Tibial nerve (tissue), 4 donors: ENCODE measurements around the gene PGBD5. TPM values are rescaled to one million over a fixed set of nuclear protein-coding genes. Genes with fewer than 3 reads are reported as not detected.

Source experiments
- DNase-seq, 2 donors: peaks; one replicate each; pipeline ENCODE4 v3.0.0-alpha.2; 2019; ENCODE audit warnings: low spot score in 2 of 2
- H3K27ac ChIP-seq, 4 donors: fragments of 200-600 bp; sonication (generic) in 3 of 4; one replicate each; pipeline ENCODE4 v1.5.1; 2017 to 2019; ENCODE audit warnings: mild to moderate bottlenecking in 1 of 4
- H3K27me3 ChIP-seq, 2 donors: fragments of 200-600 bp; sonication (generic) in 1 of 2; one replicate each; pipeline versions ENCODE4 v1.5.1 to v1.6.0; 2017 to 2019
- H3K36me3 ChIP-seq, 3 donors: fragments of 200-600 bp; sonication (generic); one replicate each; pipeline ENCODE4 v1.5.1; 2018 to 2019
- H3K4me1 ChIP-seq, 4 donors: fragments of 200-600 bp; sonication (generic) in 3 of 4; one replicate each; pipeline ENCODE4 v1.5.1; 2017 to 2019
- H3K4me3 ChIP-seq, 4 donors: fragments of 200-600 bp; sonication (generic) in 3 of 4; one replicate each; pipeline ENCODE4 v1.5.1; 2017 to 2019; ENCODE audit warnings: mild to moderate bottlenecking in 1 of 4, moderate library complexity in 1 of 4
- H3K9me3 ChIP-seq, 4 donors: fragments of 200-600 bp; sonication (generic) in 3 of 4; one replicate each; pipeline ENCODE4 v1.5.1; 2017 to 2019
- CTCF ChIP-seq, 5 experiments: fragments of 200-600 bp in 3 of 5; fragments of 450-650 bp in 2 of 5; sonication (generic) in 3 of 5; IDR thresholded peaks; one replicate each; pipeline ENCODE4 v1.5.1; 2016 to 2019; ENCODE audit warnings: antibody characterized with exemption in 5 of 5, mild to moderate bottlenecking in 3 of 5, moderate library complexity in 2 of 5
- EP300 ChIP-seq, 2 donors: sonication (generic); formaldehyde crosslinking; IDR thresholded peaks; one replicate each; pipeline ENCODE4 v1.6.1; 2017; ENCODE audit warnings: antibody characterized with exemption in 2 of 2, mild to moderate bottlenecking in 1 of 2
- POLR2A ChIP-seq, 2 donors: fragments of 450-650 bp; IDR thresholded peaks; one replicate each; pipeline ENCODE4 v1.6.1; 2017; ENCODE audit warnings: antibody characterized with exemption in 2 of 2, mild to moderate bottlenecking in 2 of 2, moderate library complexity in 2 of 2
- WGBS, 2 donors: methylation state at CpG; one replicate each; pipeline ENCODE4 v1.1.5; 2018; 5-methylcytosine and 5-hydroxymethylcytosine counted together
- total RNA-seq, 4 donors: library from RNA; depleted of rRNA; stranded (reverse); fragments of >200 nt; gene quantifications; one replicate each; pipeline ENCODE4 v1.1.0, GENCODE V29; 2016

The PGBD5 gene
- total RNA-seq, 4 donors from 2014 or later: 1.4 to 5.1 (median 2.2) TPM

- TF ChIP-seq EP300 (IDR thresholded peaks at IDR 0.05): no peak
- Histone ChIP-seq H3K27me3 (no peaks in the 10 kb centered on the region), H3K9me3 (no peaks in the 10 kb centered on the region), H3K36me3 (no peaks in the 10 kb centered on the region), H3K27ac (no peak overlapping the region), H3K4me3 (no peak overlapping the region), H3K4me1 (no peaks in the 10 kb centered on the region)
- no peak for DNase-seq
- 82 to 87% methylated on average over 15 of the region's 15 CpGs for WGBS, 2 donors
These were observed 103.7 kb downstream of the PGBD5 start for GRCh38 chr1:230322421-230322756.

- no peaks in the 10 kb centered on the region for H3K9me3 ChIP-seq
- TF ChIP-seq POLR2A (IDR thresholded peaks at IDR 0.05): no peak
- TF ChIP-seq CTCF (IDR thresholded peaks at IDR 0.05): no peak
- TF ChIP-seq EP300 (IDR thresholded peaks at IDR 0.05): no peak
- H3K27ac ChIP-seq: no peak overlapping the region
- WGBS, 2 donors: 79 to 82% methylated on average over 18 of the region's 18 CpGs
- no peak for DNase-seq
- no peak overlapping the region for H3K4me3 ChIP-seq
- H3K4me1 ChIP-seq: no peaks in the 10 kb centered on the region
- no peaks in the 10 kb centered on the region for H3K27me3 ChIP-seq
- no peaks in the 10 kb centered on the region for H3K36me3 ChIP-seq
These were observed 104.3 kb downstream of the PGBD5 start for GRCh38 chr1:230321741-230322420.

- no peaks in the 10 kb centered on the region for H3K4me1 ChIP-seq
- H3K4me3 ChIP-seq: no peak overlapping the region
- TF ChIP-seq CTCF (IDR thresholded peaks at IDR 0.05) (no peak), POLR2A (IDR thresholded peaks at IDR 0.05) (no peak), EP300 (IDR thresholded peaks at IDR 0.05) (no peak)
- no peaks in the 10 kb centered on the region for H3K9me3 ChIP-seq
- no peak for DNase-seq
- WGBS, 2 donors: 92 to 93% methylated on average over 9 of the region's 9 CpGs
- H3K36me3 ChIP-seq: no peaks in the 10 kb centered on the region
- H3K27ac ChIP-seq: no peak overlapping the region
- no peaks in the 10 kb centered on the region for H3K27me3 ChIP-seq
These were observed 104.8 kb downstream of the PGBD5 start for GRCh38 chr1:230321341-230321740.

- Histone ChIP-seq H3K9me3 (no peaks in the 10 kb centered on the region), H3K27ac (no peak overlapping the region), H3K36me3 (no peaks in the 10 kb centered on the region), H3K27me3 (no peaks in the 10 kb centered on the region), H3K4me3 (no peak overlapping the region), H3K4me1 (no peaks in the 10 kb centered on the region)
- TF ChIP-seq EP300 (IDR thresholded peaks at IDR 0.05) (no peak), POLR2A (IDR thresholded peaks at IDR 0.05) (no peak), CTCF (IDR thresholded peaks at IDR 0.05) (no peak)
- no peak for DNase-seq
- 74 to 80% methylated on average over 4 of the region's 4 CpGs for WGBS, 2 donors
These were observed 105.3 kb downstream of the PGBD5 start for GRCh38 chr1:230320804-230321203.

- TF ChIP-seq CTCF (IDR thresholded peaks at IDR 0.05) (no peak), POLR2A (IDR thresholded peaks at IDR 0.05) (no peak), EP300 (IDR thresholded peaks at IDR 0.05) (no peak)
- Histone ChIP-seq H3K27ac (no peak overlapping the region), H3K27me3 (no peaks in the 10 kb centered on the region), H3K9me3 (no peaks in the 10 kb centered on the region), H3K4me1 (no peaks in the 10 kb centered on the region), H3K36me3 (no peaks in the 10 kb centered on the region), H3K4me3 (no peak overlapping the region)
- WGBS, 2 donors: 91 to 93% methylated on average over 16 to 17 of the region's 17 CpGs
- DNase-seq: no peak
These were observed 107.0 kb downstream of the PGBD5 start for GRCh38 chr1:230319014-230319747.
